ENCODE data around the gene TAOK1. TPM values are rescaled to one million over a fixed set of nuclear protein-coding genes. Genes with fewer than 3 reads are reported as not detected.
"Not testable (repeated sequence)": the region's sequence is repeated elsewhere in the genome, so short reads cannot be mapped to it uniquely, and the experiment has no call there.

The TAOK1 gene
- total and polyA plus RNA-seq, 2 experiments from 2014 or later = 5.2 to 46.1 TPM

DNA sequence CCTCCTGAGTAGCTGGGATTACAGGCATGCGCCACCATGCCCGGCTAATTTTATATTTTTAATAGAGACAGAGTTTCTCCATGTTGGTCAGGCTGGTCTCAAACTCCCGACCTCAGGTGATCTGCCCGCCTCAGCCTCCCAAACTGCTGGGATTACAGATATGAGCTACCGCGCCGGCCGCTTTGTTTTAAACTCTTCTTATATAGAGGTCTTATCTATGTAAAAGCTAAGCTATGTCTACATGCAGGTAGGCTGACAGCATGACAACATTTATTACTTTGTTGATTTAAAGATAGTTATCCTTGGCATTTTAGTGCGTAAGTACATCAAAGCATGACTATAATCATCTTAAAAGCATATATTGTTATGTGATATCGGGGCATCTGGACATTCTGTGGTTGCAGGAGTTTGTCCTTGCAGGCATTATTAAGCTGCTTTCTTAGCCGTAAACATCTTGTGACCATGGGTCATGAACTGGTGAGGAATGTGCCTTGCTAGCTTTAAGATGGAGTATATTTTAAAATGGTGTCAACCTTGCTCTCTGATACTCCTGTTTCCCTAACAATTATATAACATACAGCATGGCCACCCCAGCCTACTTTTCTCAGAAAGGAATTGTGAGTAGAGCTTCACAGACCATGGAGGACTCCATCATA is 45.8 kb upstream of the TAOK1 start:
- H3K4me3 ChIP-seq = no peak overlapping the region
- H3K9me3 ChIP-seq (ENCODE audit: low read depth) = no peaks in the 10 kb centered on the region
- H3K4me1 ChIP-seq (ENCODE audit: insufficient read depth) = peaks cover 5% of the 10 kb centered on the region
- 50% methylated on average over 11 of the region's 11 CpGs for WGBS (ENCODE audit: low lambda C conversion rate, missing lambda C conversion rate)
- peak overlapping the region; percentile 57 for H3K27ac ChIP-seq
- no peak overlapping the region for H2AFZ ChIP-seq
- H3K36me3 ChIP-seq (replicated peaks; ENCODE audit: insufficient read depth, low read depth) = no peaks in the 10 kb centered on the region
- TF ChIP-seq EZH2 (IDR thresholded peaks at IDR 0.05; ENCODE audit: borderline replicate concordance) (no peak), EZH2phosphoT487 (IDR thresholded peaks at IDR 0.05; ENCODE audit: low read depth, severe bottlenecking, unreplicated experiment) (peak; percentile 80), CTCF (IDR thresholded peaks at IDR 0.05; ENCODE audit: poor library complexity) (no peak)
- H3K4me2 ChIP-seq = no peak overlapping the region
- no peaks in the 10 kb centered on the region for H4K20me1 ChIP-seq (ENCODE audit: insufficient read depth, poor library complexity, severe bottlenecking)
- no peaks in the 10 kb centered on the region for H3K79me2 ChIP-seq
- peak; percentile 52 for DNase-seq (ENCODE audit: low spot score)
- H3K27me3 ChIP-seq = no peaks in the 10 kb centered on the region
- H3K9me2 ChIP-seq (replicated peaks; ENCODE audit: insufficient read depth) = no peaks in the 10 kb centered on the region

DNA sequence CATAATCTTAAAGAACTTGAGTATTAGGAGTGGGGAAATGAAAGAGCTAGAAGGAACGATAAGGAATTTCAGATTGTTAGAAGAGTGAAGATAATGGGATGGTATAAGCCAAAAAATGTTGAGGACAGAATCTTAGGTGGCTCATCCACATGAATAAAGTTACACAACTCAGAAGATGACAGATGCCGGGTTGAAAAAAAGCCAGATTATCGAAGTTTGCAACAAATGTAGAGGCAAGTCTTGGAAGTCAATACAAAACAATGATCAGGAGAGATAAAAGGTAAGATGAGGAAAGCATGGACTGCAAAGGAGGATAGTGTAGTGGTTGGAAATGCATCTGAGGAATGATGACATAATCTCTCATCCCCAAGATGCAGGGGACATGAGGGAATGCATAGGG is 45.1 kb upstream of the TAOK1 start:
- Histone ChIP-seq H2AFZ (no peak overlapping the region), H3K9me3 (ENCODE audit: low read depth) (no peaks in the 10 kb centered on the region), H3K79me2 (no peaks in the 10 kb centered on the region), H3K4me3 (no peak overlapping the region), H3K27ac (peak overlapping the region; percentile 57), H3K36me3 (replicated peaks; ENCODE audit: insufficient read depth, low read depth) (no peaks in the 10 kb centered on the region), H3K4me2 (no peak overlapping the region), H4K20me1 (ENCODE audit: insufficient read depth, poor library complexity, severe bottlenecking) (no peaks in the 10 kb centered on the region), H3K4me1 (ENCODE audit: insufficient read depth) (peaks cover 5% of the 10 kb centered on the region), H3K9me2 (replicated peaks; ENCODE audit: insufficient read depth) (no peaks in the 10 kb centered on the region), H3K27me3 (no peaks in the 10 kb centered on the region)
- DNase-seq (ENCODE audit: low spot score) = no peak
- TF ChIP-seq EZH2 (IDR thresholded peaks at IDR 0.05; ENCODE audit: borderline replicate concordance) (no peak), CTCF (IDR thresholded peaks at IDR 0.05; ENCODE audit: poor library complexity) (no peak), EZH2phosphoT487 (IDR thresholded peaks at IDR 0.05; ENCODE audit: low read depth, severe bottlenecking, unreplicated experiment) (no peak)
- WGBS (ENCODE audit: low lambda C conversion rate, missing lambda C conversion rate) = 94% methylated on average over 3 of the region's 3 CpGs

DNA sequence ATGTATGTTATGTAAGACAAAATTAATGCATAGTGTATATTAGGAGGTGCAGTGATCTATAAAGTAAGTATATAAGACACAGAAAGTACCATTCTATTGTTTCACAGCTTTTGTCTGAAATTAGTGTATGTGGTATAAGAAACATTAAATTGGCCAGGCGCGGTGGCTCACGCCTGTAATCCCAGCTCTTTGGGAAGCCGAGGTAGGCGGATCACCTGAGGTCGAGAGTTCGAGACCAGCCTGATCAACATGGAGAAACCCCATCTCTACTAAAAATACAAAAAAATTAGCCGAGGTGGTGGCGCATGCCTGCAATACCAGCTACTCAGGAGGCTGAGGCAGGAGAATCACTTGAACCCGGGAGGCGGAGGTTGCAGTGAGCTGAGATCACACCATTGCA is 44.7 kb upstream of the TAOK1 start:
- not testable (repeated sequence) for H3K79me2 ChIP-seq; H3K27ac ChIP-seq; H3K4me3 ChIP-seq; H3K9me2 ChIP-seq (replicated peaks; ENCODE audit: insufficient read depth); H3K4me1 ChIP-seq (ENCODE audit: insufficient read depth); H3K4me2 ChIP-seq; H3K9me3 ChIP-seq (ENCODE audit: low read depth); H3K27me3 ChIP-seq; H2AFZ ChIP-seq; DNase-seq (ENCODE audit: low spot score); H4K20me1 ChIP-seq (ENCODE audit: insufficient read depth, poor library complexity, severe bottlenecking); H3K36me3 ChIP-seq (replicated peaks; ENCODE audit: insufficient read depth, low read depth)
- 98% methylated on average over 11 of the region's 11 CpGs for WGBS (ENCODE audit: low lambda C conversion rate, missing lambda C conversion rate)

- no peak overlapping the region for H3K27ac ChIP-seq
- no peak for DNase-seq (ENCODE audit: low spot score)
- H3K4me3 ChIP-seq = no peak overlapping the region
- TF ChIP-seq CTCF (IDR thresholded peaks at IDR 0.05; ENCODE audit: poor library complexity) (no peak), EZH2 (IDR thresholded peaks at IDR 0.05; ENCODE audit: borderline replicate concordance) (no peak), EZH2phosphoT487 (IDR thresholded peaks at IDR 0.05; ENCODE audit: low read depth, severe bottlenecking, unreplicated experiment) (no peak)
- no peak overlapping the region for H3K4me2 ChIP-seq
- H3K4me1 ChIP-seq (ENCODE audit: insufficient read depth) = peaks cover 5% of the 10 kb centered on the region
- WGBS (ENCODE audit: low lambda C conversion rate, missing lambda C conversion rate) = 99% methylated on average over 6 of the region's 6 CpGs
- H3K36me3 ChIP-seq (replicated peaks; ENCODE audit: insufficient read depth, low read depth) = no peaks in the 10 kb centered on the region
- no peaks in the 10 kb centered on the region for H4K20me1 ChIP-seq (ENCODE audit: insufficient read depth, poor library complexity, severe bottlenecking)
- no peaks in the 10 kb centered on the region for H3K9me3 ChIP-seq (ENCODE audit: low read depth)
- H3K79me2 ChIP-seq = no peaks in the 10 kb centered on the region
- H3K27me3 ChIP-seq = no peaks in the 10 kb centered on the region
- no peaks in the 10 kb centered on the region for H3K9me2 ChIP-seq (replicated peaks; ENCODE audit: insufficient read depth)
- H2AFZ ChIP-seq = no peak overlapping the region
These were observed 43.7 kb upstream of the TAOK1 start for GRCh38 chr17:29346462-29346861.

Data from hepatocyte (in vitro differentiated cells).